ENCODE results near the gene SNTG2.

Gene SNTG2

GRCh38 chr2:1231466-1232063 is 280.9 kb downstream of the SNTG2 start:
- DNase-seq = no peak

GRCh38 chr2:1233281-1233680 is 282.6 kb downstream of the SNTG2 start:
- DNase-seq = no peak

GRCh38 chr2:1234731-1235308 is 284.2 kb downstream of the SNTG2 start:
- DNase-seq = no peak

GRCh38 chr2:1235806-1236205 is 285.2 kb downstream of the SNTG2 start:
- DNase-seq = no peak

DNA sequence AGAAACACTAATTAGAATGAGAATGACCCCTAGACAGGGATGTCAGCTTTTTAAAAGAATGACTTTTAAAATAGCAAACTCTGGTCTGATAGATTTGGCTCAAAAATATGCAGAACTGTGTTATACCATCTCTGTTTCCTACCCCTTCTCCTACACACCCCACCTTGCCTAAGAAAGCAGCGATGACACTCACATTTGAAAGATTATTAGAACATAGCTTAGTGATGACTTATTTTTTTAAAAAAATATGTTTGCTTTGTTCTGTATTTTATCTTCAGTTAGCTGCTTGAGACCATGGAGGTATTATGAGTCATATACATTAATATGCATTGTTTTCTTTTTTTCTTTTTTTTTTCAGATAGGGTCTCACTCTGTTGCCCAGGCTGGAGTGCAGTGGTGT is 286.0 kb downstream of the SNTG2 start:
- no peak for DNase-seq

DNA sequence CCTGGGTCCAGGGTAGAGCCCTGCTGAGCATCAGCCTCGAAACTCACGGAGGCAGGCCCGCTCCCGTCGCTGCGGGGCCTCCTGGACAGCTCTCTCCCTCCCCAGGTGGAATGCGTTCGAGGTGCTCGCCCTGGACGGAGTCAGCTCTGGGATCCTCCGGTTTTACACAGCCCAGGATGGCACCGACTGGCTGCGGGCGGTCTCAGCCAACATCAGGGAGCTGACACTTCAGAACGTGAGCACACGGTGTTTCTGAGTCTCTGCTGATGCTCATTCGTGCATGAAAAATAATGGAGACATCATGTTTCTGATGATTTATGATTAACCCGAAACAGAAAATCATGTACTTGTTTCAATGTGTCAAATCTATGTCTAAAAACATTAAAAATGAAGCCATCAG is 287.1 kb downstream of the SNTG2 start:
- DNase-seq = no peak

DNA sequence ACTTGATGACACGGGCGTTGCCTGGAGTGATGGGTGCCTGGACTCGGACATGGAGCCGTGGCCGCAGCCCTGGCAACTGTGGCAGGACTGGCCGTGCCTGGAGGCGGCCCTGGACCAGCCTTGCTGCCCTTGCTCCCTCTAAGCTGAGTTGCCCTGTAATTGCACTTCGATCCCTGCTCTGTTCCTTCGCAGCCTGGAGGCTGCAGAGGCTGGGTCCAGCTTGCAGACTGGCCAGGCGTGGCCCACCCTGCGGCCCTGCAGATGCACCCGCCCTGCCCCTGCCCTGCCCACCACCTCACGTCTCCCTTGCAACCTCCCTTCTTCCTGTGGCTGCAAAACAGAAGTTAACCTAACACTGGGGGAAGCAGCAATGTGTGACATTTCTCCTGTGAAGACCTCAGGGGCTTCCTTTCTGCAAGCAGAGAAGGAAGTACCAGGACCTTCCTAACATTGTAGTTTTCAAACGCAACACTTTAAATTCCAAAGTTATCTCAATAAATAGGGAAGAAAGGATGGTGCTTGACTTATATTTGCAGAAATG is 288.0 kb downstream of the SNTG2 start:
- no peak for DNase-seq

- no peak for DNase-seq
These were observed 294.5 kb downstream of the SNTG2 start for GRCh38 chr2:1245193-1245592.

GRCh38 chr2:1246239-1246638 is 295.6 kb downstream of the SNTG2 start:
- no peak for DNase-seq

DNA sequence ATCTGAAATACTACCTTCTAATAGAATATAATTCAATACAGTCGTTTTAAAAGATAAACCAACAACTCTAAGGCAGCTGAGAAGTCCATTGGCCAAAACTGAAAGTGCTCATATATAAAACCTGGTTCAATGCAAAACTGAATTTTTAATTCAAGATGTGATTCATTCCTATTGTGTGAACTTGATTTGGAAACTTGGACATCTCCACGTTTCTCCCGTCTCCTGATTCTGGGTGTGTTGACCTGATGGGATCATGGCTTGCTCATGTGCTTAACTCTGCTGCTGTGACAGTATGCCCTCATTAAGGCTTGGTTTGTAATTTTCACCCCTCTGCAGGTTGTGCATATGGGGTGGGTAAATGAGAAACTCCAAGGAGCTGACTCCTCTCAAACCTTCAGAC is 296.3 kb downstream of the SNTG2 start:
- DNase-seq = no peak

DNA sequence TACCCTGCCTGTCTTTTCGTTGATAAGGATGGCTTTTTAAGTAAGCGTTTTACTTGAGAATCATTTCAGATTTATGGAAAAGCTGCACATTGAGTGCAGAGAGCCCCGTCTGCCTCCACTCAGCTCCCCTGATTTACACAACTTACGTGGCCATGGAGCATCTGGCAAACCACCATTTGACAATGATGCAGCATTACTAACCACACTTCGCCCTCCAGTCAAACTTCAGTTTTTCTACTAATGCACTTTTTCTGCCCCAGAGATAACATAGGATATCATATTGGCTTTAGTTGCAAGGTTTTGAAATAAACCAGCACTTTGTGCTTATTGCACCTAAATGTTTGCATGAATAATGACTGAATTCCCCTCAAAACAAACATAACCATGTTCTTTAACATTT is 297.5 kb downstream of the SNTG2 start:
- no peak for DNase-seq

DNA sequence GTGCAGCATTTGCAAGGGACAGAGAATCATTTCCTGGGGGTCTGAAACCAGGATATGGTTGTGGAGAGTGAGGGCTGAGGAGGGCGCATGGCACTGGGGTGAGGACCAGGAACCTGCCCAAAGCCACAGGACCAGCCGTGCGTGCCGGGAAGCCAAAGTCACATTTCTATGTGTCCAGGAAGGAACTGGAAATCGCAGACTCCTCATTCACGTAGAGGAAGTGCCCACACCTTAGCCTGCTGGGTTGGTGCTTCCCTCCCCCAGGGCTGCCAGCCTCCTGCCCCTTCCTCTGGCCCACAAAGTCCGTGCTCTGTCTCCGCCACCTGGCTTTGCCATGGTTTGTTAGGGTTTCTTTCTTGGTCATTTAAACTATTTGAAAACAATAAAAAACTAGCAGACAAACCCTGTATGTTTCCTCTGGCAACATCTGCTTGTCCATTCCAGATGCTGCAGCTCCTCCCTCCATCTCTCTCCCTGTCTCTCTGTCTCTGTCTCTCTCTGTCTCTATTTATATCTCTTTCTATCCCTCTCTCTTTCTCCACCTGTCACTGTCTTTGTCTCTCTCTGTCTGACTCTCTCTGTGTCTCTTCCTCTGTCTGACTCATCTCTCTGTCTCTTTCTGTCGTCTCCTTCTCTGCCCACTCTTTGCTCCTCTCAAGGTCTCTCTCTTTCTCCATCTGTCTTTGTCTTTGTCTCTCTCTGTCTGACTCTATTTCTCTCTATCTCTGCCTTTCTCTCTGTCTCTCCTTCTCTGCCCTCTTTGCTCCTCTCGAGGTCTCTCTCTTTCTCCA is 299.4 kb downstream of the SNTG2 start:
- no peak for DNase-seq

DNA sequence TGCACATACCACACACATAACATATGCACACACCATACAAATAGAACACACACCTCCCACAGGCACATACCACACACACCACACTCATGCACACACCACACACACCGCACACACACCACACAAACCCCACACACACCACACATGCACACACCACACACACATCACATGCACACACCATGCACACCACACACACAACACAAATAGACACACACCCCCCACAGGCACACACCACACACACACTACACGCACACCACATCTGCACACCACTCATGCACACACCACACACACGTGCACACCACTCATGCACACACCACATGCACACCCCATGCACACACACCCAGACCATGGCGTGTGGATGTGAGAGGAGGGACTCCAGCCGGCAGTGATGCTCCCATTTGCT is 300.9 kb downstream of the SNTG2 start:
- DNase-seq = no peak

DNA sequence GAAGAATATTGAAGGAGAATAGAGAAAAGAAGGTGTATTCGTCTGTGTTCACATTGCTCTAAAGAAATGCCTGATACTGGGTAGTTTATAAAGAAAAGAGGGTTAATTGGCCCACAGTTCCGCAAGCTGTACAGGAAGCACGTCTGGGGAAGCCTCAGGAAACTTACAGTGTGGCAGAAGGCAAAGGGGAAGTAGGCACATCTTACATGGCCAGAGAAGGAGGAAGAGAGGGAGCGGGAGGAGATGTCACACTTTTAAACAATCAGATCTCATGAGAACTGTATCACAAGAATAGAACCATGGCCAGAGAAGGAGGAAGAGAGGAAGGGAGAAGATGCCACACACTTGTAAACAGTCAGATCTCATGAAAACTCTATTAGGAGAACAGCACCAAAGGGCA is 303.0 kb downstream of the SNTG2 start:
- no peak for DNase-seq

GRCh38 chr2:1254662-1255343 is 304.2 kb downstream of the SNTG2 start:
- DNase-seq = no peak

DNA sequence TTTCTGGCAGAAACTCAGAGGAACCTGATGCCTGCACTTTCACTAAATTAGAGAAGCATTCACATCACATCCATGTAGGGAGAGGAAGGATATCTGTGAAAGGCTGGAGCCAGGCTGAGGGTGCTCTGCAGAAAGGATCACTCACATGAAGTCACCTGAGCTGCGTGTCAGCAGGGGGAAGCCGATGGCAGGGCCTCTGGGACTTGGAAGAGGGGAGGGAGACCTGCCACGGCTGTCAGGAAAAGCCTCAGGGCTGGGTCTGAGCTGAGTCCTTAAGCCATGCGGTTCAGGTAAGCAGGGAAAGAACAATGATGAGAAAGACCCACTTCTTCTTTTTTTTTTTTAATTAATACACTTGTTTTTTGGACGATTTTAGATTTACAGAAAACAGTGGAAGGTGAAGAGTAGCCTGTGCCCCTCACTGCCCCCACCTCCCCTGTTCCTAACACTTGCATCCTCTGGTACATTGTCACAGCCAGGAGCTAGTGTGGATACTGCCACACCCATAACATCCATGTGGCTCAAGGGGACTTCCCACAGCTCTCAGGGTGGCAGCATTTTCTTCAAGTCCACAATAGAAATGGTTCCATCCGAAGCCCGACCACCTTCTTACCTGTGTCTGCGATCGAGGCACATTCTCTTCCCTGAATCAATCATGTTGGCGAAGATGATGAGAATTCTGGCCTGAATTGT is 306.1 kb downstream of the SNTG2 start:
- DNase-seq = no peak

GRCh38 chr2:1257334-1257733 is 306.7 kb downstream of the SNTG2 start:
- no peak for DNase-seq

GRCh38 chr2:1259746-1260145 is 309.1 kb downstream of the SNTG2 start:
- DNase-seq = no peak

- no peak for DNase-seq
These were observed 312.0 kb downstream of the SNTG2 start for GRCh38 chr2:1262609-1263008.

DNA sequence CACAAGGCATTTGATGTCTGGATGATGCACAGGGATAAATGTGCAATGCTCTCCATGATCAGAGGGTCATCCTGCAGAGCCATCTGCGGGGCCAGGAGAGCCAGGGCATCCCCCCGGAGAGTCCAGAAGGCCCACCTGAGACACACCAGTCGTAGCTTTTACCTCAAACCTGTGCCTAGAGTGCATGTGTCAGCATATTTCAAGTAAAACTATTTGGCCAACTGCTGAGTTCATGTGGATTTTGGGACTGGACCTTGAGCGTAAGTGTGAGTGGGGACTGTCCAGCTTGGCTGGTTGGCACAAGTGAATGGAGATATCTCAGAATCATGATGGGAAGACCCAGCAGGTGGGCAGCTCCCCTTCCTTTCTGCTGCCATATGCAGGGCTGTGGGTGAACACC is 314.8 kb downstream of the SNTG2 start:
- no peak for DNase-seq

- DNase-seq = no peak
These were observed 315.7 kb downstream of the SNTG2 start for GRCh38 chr2:1266351-1266750.

DNA sequence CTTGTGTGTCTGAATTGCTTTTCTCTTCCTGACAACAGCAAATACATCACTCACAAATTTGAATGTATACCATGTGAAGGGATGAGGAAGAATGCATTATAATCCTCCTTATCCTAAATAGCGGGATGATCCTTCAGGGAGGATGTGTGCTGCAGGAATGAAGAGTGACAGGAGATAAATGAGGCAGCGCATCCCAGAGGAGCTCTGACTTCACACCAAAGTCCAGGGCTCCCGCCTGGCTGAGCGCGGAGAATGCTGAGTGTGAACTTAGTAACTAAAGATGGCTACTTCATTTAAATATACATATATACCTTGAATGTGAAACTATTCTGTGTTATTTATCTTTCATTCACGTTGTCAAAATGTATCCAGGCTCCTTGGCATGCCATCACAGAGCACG is 317.4 kb downstream of the SNTG2 start:
- no peak for DNase-seq

All from amygdala (tissue), 56 donors.